GM23338 (cell line): Measurements from ENCODE around the gene KRT85. TPM values are rescaled to one million over a fixed set of nuclear protein-coding genes. Genes with fewer than 3 reads are reported as not detected.

Experiments used
- ATAC-seq: fragments of 200-7000 bp; cut with Tn5 transposase; 3 replicates; pipeline ENCODE4 v1.9.1; 2020
- DNase-seq: peaks from one replicate; pipeline ENCODE4 v3.0.0-alpha.2; 2015; ENCODE audit warnings: low spot score
- H2AFZ ChIP-seq: fragments of 200-600 bp; sonication (generic); 2 replicates; pipeline ENCODE4 v1.8.0; 2016; ENCODE audit warnings: antibody characterized with exemption, mild to moderate bottlenecking, moderate library complexity
- H3F3A ChIP-seq: fragments of 200-600 bp; sonication (generic); replicated peaks from 2 replicates; pipeline ENCODE4 v1.8.0; 2017; ENCODE audit warnings: antibody characterized with exemption, mixed run types, low read depth
- H3K27ac ChIP-seq: fragments of 200-600 bp; sonication (generic); 2 replicates; pipeline ENCODE4 v1.6.1; 2016; ENCODE audit warnings: low read depth
- H3K27me3 ChIP-seq: fragments of 200-600 bp; sonication (generic); 2 replicates; pipeline ENCODE4 v1.8.0; 2016; ENCODE audit warnings: mild to moderate bottlenecking, mixed run types, moderate library complexity; ENCODE audit not compliant: insufficient read depth
- H3K36me3 ChIP-seq: fragments of 200-600 bp; sonication (generic); 2 replicates; pipeline ENCODE4 v1.8.0; 2016; ENCODE audit warnings: mild to moderate bottlenecking; ENCODE audit not compliant: insufficient read depth
- H3K4me1 ChIP-seq: fragments of 200-600 bp; sonication (generic); 2 replicates; pipeline ENCODE4 v1.8.0; 2016; ENCODE audit warnings: mild to moderate bottlenecking, moderate library complexity; ENCODE audit not compliant: insufficient read depth
- H3K4me2 ChIP-seq: fragments of 200-600 bp; sonication (generic); 2 replicates; pipeline ENCODE4 v1.7.1; 2017; ENCODE audit warnings: mixed run types
- H3K4me3 ChIP-seq: fragments of 200-600 bp; sonication (generic); 2 replicates; pipeline ENCODE4 v1.6.1; 2016; ENCODE audit warnings: mixed run types
- H3K79me2 ChIP-seq: fragments of 200-600 bp; sonication (generic); replicated peaks from 2 replicates; pipeline ENCODE4 v1.8.0; 2017; ENCODE audit warnings: mild to moderate bottlenecking; ENCODE audit not compliant: insufficient read depth
- H3K9me2 ChIP-seq: fragments of 200-600 bp; sonication (generic); 2 replicates; pipeline ENCODE4 v1.8.0; 2017; ENCODE audit not compliant: insufficient read depth
- H4K20me1 ChIP-seq: fragments of 200-600 bp; sonication (generic); replicated peaks from 2 replicates; pipeline ENCODE4 v1.8.0; 2017; ENCODE audit warnings: mild to moderate bottlenecking; ENCODE audit not compliant: insufficient read depth
- H3K27ac Mint-ChIP-seq: 2 replicates; pipeline ENCODE4 v1.8.0; 2020; ENCODE audit warnings: inconsistent platforms, mild to moderate bottlenecking, moderate library complexity, mixed read lengths
- H3K27me3 Mint-ChIP-seq: 3 replicates; pipeline ENCODE4 v1.8.0; 2022; ENCODE audit warnings: low read depth, mild to moderate bottlenecking, moderate library complexity, mixed read lengths, inconsistent platforms; ENCODE audit not compliant: insufficient read depth, poor library complexity
- H3K36me3 Mint-ChIP-seq: 3 replicates; pipeline ENCODE4 v1.8.0; 2021; ENCODE audit warnings: low read depth, mild to moderate bottlenecking, inconsistent platforms, moderate library complexity, mixed read lengths
- H3K4me1 Mint-ChIP-seq: 3 replicates; pipeline ENCODE4 v1.8.0; 2020; ENCODE audit warnings: mild to moderate bottlenecking, inconsistent platforms, mixed read lengths
- H3K4me3 Mint-ChIP-seq: 3 replicates; pipeline ENCODE4 v1.8.0; 2021; ENCODE audit warnings: moderate library complexity, mild to moderate bottlenecking, inconsistent platforms, mixed read lengths
- H3K9me3 Mint-ChIP-seq: 3 replicates; pipeline ENCODE4 v1.8.0; 2020; ENCODE audit warnings: moderate library complexity, mild to moderate bottlenecking, inconsistent platforms, mixed read lengths
- CTCF ChIP-seq, 2 experiments: fragments of 200-600 bp in 1 of 2; sonication (generic) in 1 of 2; conservative IDR thresholded peaks; 2 replicates each; pipeline versions ENCODE4 v1.5.1 to v1.6.1; 2016 to 2017; ENCODE audit warnings: antibody characterized with exemption in 2 of 2, low read depth in 2 of 2, mild to moderate bottlenecking in 2 of 2, moderate library complexity in 1 of 2
- EZH2phosphoT487 ChIP-seq: fragments of 200-600 bp; sonication (generic); IDR thresholded peaks from one replicate; pipeline ENCODE4 v1.8.1; 2018; ENCODE audit warnings: antibody characterized with exemption; ENCODE audit not compliant: unreplicated experiment
- POLR2AphosphoS5 ChIP-seq: IDR thresholded peaks from 2 replicates; pipeline ENCODE4 v1.6.1; 2016; ENCODE audit warnings: antibody characterized with exemption, low read depth
- ZNF331 ChIP-seq: fragments of 250-450 bp; sonication (Bioruptor Pico); IDR thresholded peaks from 2 replicates; pipeline ENCODE4 v1.5.0; 2020; ENCODE audit warnings: low read depth, mild to moderate bottlenecking, moderate library complexity
- ZNF462 ChIP-seq: fragments of 250-450 bp; sonication (Bioruptor Pico); IDR thresholded peaks from 2 replicates; pipeline ENCODE4 v1.5.0; 2020; ENCODE audit warnings: mild to moderate bottlenecking, moderate library complexity
- polyA plus RNA-seq: library from polyadenylated mRNA; unstranded; fragments of >200 nt; fragmentation: Nextera tagmentation; extraction: Ambion mirVana; gene quantifications from 2 replicates; pipeline ENCODE4 v1.2.1, GENCODE V29; 2016
- total RNA-seq: library from RNA; depleted of rRNA; stranded (reverse); fragments of >200 nt; shearing (Covaris generic); gene quantifications from 2 replicates; pipeline ENCODE4 v1.2.3, GENCODE V29; 2014

Gene KRT85
- total and polyA plus RNA-seq, 2 experiments from 2014 or later: not detected

- no peaks in the 10 kb centered on the region for H3K27me3 ChIP-seq
- H3K4me1 Mint-ChIP-seq: peaks cover 14% of the 10 kb centered on the region; the same call in 2 of the 3 replicates
- H3F3A ChIP-seq: no peaks in the 10 kb centered on the region
- H3K36me3 ChIP-seq: no peaks in the 10 kb centered on the region
- H3K9me3 Mint-ChIP-seq: no peaks in the 10 kb centered on the region
- H3K4me1 ChIP-seq: peaks cover 7% of the 10 kb centered on the region; the same call in 1 of the 2 replicates
- no peaks in the 10 kb centered on the region for H3K36me3 Mint-ChIP-seq
- ATAC-seq (no peak), DNase-seq (no peak)
- H4K20me1 ChIP-seq: no peaks in the 10 kb centered on the region
- H3K27ac Mint-ChIP-seq: no peak overlapping the region
- no peaks in the 10 kb centered on the region for H3K9me2 ChIP-seq
- no peak overlapping the region for H3K27ac ChIP-seq
- H3K79me2 ChIP-seq: no peaks in the 10 kb centered on the region
- no peak for TF ChIP-seq POLR2AphosphoS5
- TF ChIP-seq CTCF (conservative IDR thresholded peaks at IDR 0.05; ENCODE audit: low read depth in 2 of 2): no peak
- no peak for TF ChIP-seq EZH2phosphoT487
- no peak for TF ChIP-seq ZNF331
- no peak overlapping the region for H3K4me3 Mint-ChIP-seq
- no peak overlapping the region for H3K4me3 ChIP-seq
- H3K4me2 ChIP-seq: no peak overlapping the region
- H2AFZ ChIP-seq: no peak overlapping the region
- H3K27me3 Mint-ChIP-seq: peaks cover 3% of the 10 kb centered on the region
These were observed 35.4 kb downstream of the KRT85 start for GRCh38 chr12:52331833-52332232.

GRCh38 chr12:52331039-52331438 lies 36.2 kb downstream of the KRT85 start:
- Histone ChIP-seq H4K20me1 (no peaks in the 10 kb centered on the region), H3K4me2 (no peak overlapping the region), H3K36me3 (no peaks in the 10 kb centered on the region), H3K79me2 (no peaks in the 10 kb centered on the region), H3K27me3 (no peaks in the 10 kb centered on the region), H2AFZ (no peak overlapping the region), H3K9me2 (no peaks in the 10 kb centered on the region), H3F3A (no peaks in the 10 kb centered on the region), H3K4me1 (peaks cover 7% of the 10 kb centered on the region; the same call in 1 of the 2 replicates), H3K4me3 (no peak overlapping the region), H3K27ac (no peak overlapping the region)
- Mint-ChIP-seq H3K4me3 (no peak overlapping the region), H3K9me3 (no peaks in the 10 kb centered on the region), H3K27ac (no peak overlapping the region), H3K4me1 (peaks cover 15% of the 10 kb centered on the region; the same call in 2 of the 3 replicates), H3K27me3 (peaks cover 3% of the 10 kb centered on the region), H3K36me3 (no peaks in the 10 kb centered on the region)
- ATAC-seq (no peak), DNase-seq (no peak)
- TF ChIP-seq ZNF462 (CRISPR knock-in tag): no peak
